Cerebellar cortex (tissue), 1 donor: ENCODE results near the gene RNF31.

Experiments used
- DNase-seq: peaks from one replicate; pipeline ENCODE4 v3.0.0-alpha.2; 2015; ENCODE audit warnings: low spot score

The RNF31 gene

GRCh38 chr14:24137529-24138395 is 9.5 kb upstream of the RNF31 start:
- no peak for DNase-seq

GRCh38 chr14:24138396-24139271 is 8.7 kb upstream of the RNF31 start:
- no peak for DNase-seq

- no peak for DNase-seq
Measured at GRCh38 chr14:24139272-24139934, 7.9 kb upstream of the RNF31 start.

GRCh38 chr14:24141097-24141880 is 6.0 kb upstream of the RNF31 start, which contains the start of gene EMC9:
TSS of gene EMC9 (minus strand) at chr14:24141591. CDS start at chr14:24141304, 287 bp downstream.
- peak; percentile 100 for DNase-seq

GRCh38 chr14:24143511-24143910 is 3.8 kb upstream of the RNF31 start:
- no peak for DNase-seq

DNA sequence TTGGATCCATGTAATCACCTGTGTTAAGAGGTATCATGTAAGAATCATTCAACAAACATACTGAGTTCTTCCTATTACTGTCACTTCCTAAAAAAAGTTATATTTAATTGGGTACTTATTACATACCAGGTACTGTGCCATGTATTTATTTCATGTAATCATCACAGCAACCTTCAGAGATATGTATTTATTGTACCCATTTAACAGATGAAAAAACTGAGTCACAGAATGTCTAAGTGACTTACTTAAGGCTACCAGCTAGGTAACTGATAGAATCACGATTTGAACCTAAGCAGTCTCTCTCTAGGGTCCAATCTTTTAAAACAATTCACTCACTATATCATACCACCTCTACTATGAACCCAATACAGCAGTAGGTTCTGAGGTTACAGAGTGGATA is 2.8 kb upstream of the RNF31 start:
- no peak for DNase-seq

DNA sequence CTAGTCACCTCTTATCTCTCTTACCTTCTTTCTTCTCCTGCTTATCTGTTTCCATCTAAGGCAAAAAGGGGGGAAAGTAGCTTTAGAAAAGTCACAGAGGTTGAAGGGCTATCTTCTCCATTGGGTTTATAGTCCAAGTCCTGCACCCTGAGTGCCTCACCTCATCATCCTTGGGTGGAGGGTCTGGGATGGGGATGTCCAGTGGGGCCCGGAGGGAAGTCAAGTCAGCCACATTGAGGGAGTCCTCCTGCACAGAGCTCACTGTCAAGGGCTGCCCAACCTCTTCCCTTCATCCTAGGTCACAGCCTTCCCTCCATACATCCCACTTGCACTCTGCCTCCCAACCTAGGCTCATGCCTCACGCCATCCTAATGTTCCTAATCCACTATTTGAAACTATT is 2.1 kb upstream of the RNF31 start:
- no peak for DNase-seq

GRCh38 chr14:24145690-24146452 is 1.4 kb upstream of the RNF31 start:
- DNase-seq = no peak

DNA sequence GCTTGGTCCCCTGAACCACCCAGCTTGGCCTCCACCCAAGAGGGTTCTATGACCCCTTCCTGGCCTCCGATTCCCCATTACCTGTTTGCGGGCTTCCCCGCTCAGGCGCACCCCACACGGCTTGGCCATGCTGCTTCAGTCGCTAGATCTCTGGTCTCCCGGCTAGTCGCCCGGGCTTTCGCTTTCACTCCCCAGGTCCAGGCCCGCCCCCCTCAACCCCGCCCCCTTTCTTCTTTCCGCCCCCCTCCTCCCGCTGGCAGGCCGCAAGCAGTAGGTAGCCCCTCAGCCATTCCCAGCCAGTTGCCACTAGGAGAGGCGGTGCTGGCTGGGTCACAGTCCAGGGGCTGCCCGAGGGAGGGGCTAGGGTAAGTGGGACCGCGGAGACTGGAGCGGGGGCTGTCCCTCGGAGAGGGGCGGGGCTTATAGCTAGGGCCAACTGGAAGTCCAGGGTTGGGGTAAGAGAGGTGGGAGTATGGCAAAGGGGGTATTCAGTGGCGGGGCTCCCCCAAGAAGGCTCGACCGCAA is 783 bp upstream of the RNF31 start, which contains the start of gene PSME2:
PSME2 (minus strand) TSS at position 158 of the 525 bp plus-strand sequence; CDS start at position 129, 29 bp downstream.
- DNase-seq = peak; percentile 93

DNA sequence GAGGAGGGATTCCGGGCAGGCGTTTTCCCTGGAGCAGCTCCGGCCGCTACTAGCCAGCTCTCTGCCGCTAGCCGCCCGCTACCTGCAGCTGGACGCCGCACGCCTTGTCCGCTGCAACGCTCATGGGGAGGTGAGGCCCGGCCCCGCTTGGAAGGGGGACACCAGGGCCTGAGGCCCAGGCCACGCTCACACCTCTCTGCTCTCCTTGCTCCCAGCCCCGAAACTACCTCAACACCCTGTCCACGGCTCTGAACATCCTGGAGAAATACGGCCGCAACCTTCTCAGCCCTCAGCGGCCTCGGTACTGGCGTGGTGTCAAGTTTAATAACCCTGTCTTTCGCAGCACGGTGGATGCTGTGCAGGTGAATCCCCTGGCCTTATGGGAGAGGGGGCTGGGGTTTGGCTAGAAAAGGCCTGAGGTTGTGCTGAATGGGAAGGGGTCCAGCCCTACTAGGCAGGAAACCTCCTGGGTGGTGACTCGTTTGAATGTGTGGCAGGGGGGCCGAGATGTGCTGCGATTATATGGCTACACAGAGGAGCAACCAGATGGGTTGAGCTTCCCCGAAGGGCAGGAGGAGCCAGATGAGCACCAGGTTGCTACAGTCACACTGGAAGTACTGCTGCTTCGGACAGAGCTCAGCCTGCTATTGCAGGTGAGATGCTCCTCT is 597 bp downstream of the RNF31 start:
- DNase-seq = no peak

- DNase-seq = no peak
Measured at GRCh38 chr14:24149302-24149969, 2.1 kb downstream of the RNF31 start.

DNA sequence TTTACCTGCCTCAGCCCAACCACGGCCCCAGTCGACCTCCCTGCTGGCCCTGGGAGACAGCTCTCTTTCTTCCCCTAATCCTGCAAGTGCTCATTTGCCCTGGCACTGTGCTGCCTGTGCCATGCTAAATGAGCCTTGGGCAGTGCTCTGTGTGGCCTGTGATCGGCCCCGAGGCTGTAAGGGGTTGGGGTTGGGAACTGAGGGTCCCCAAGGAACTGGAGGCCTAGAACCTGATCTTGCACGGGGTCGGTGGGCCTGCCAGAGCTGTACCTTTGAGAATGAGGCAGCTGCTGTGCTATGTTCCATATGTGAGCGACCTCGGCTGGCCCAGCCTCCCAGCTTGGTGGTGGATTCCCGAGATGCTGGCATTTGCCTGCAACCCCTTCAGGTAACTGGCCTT is 2.8 kb downstream of the RNF31 start:
- DNase-seq = no peak

DNA sequence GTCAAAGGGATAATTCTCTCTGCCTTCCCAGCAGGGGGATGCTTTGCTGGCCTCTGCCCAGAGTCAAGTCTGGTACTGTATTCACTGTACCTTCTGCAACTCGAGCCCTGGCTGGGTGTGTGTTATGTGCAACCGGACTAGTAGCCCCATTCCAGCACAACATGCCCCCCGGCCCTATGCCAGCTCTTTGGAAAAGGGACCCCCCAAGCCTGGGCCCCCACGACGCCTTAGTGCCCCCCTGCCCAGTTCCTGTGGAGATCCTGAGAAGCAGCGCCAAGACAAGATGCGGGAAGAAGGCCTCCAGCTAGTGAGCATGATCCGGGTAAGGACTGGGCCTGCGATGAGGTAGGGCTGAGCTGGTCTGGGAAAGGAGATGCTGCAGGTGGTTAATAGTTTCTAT is 3.3 kb downstream of the RNF31 start:
- DNase-seq = no peak

GRCh38 chr14:24150993-24151392 is 3.7 kb downstream of the RNF31 start:
- DNase-seq = no peak

GRCh38 chr14:24151404-24152080 is 4.2 kb downstream of the RNF31 start:
- DNase-seq = no peak

DNA sequence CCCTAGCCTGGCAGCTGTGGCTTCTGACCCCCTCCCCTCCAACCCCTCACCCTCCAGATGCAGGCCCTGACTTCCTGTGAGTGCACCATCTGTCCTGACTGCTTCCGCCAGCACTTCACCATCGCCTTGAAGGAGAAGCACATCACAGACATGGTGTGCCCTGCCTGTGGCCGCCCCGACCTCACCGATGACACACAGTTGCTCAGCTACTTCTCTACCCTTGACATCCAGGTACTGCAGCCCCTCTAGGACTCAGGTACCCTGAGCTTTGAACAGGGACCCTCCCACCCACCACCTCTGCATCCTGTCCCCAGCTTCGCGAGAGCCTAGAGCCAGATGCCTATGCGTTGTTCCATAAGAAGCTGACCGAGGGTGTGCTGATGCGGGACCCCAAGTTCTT is 7.8 kb downstream of the RNF31 start:
- no peak for DNase-seq

- DNase-seq = no peak
Measured at GRCh38 chr14:24156840-24157239, 9.5 kb downstream of the RNF31 start.

- no peak for DNase-seq
Measured at GRCh38 chr14:24157331-24157730, 10.0 kb downstream of the RNF31 start.
